ENCODE results near the gene NDUFA6.

The NDUFA6 gene

GRCh38 chr22:42056757-42057511 is 33.6 kb downstream of the NDUFA6 start:
- TF ChIP-seq GATA2 (IDR thresholded peaks at IDR 0.05; ENCODE audit: low read depth, low read length) (no peak), GATA3 (IDR thresholded peaks at IDR 0.05; ENCODE audit: low read depth, low read length) (no peak)

- TF ChIP-seq GATA3 (IDR thresholded peaks at IDR 0.05; ENCODE audit: low read depth, low read length): no peak
- TF ChIP-seq GATA2 (IDR thresholded peaks at IDR 0.05; ENCODE audit: low read depth, low read length): no peak
These were observed 37.8 kb downstream of the NDUFA6 start for GRCh38 chr22:42052765-42053164.

GRCh38 chr22:42050641-42051180 is 39.9 kb downstream of the NDUFA6 start:
- TF ChIP-seq GATA2 (IDR thresholded peaks at IDR 0.05; ENCODE audit: low read depth, low read length) (no peak), GATA3 (IDR thresholded peaks at IDR 0.05; ENCODE audit: low read depth, low read length) (no peak)

- TF ChIP-seq GATA2 (IDR thresholded peaks at IDR 0.05; ENCODE audit: low read depth, low read length) (no peak), GATA3 (IDR thresholded peaks at IDR 0.05; ENCODE audit: low read depth, low read length) (no peak)
These were observed 48.8 kb downstream of the NDUFA6 start for GRCh38 chr22:42041784-42042183.

- TF ChIP-seq GATA2 (IDR thresholded peaks at IDR 0.05; ENCODE audit: low read depth, low read length) (no peak), GATA3 (IDR thresholded peaks at IDR 0.05; ENCODE audit: low read depth, low read length) (no peak)
These were observed 51.3 kb downstream of the NDUFA6 start for GRCh38 chr22:42039271-42039670.
